GM21737 (cell line): Measurements from ENCODE around the gene ELMOD3.
A peak's percentile ranks its signal among the peaks of the same experiment; 100 is the strongest.
"Not testable (repeated sequence)": the region's sequence is repeated elsewhere in the genome, so short reads cannot be mapped to it uniquely, and the experiment has no call there.

Source experiments
- ATAC-seq: cut with Tn5 transposase; IDR thresholded peaks from one replicate; pipeline ENCODE4 v1.9.1; 2021; ENCODE audit warnings: mild to moderate bottlenecking, moderate library complexity; ENCODE audit not compliant: unreplicated experiment

The ELMOD3 gene

GRCh38 chr2:85329181-85329651, 25.4 kb upstream of the ELMOD3 start:
- ATAC-seq = no peak

GRCh38 chr2:85329701-85330100, 24.9 kb upstream of the ELMOD3 start:
- not testable (repeated sequence) for ATAC-seq

- no peak for ATAC-seq
Measured at GRCh38 chr2:85330839-85331636, 23.5 kb upstream of the ELMOD3 start.

GRCh38 chr2:85333877-85334276, 20.7 kb upstream of the ELMOD3 start:
- not testable (repeated sequence) for ATAC-seq

- ATAC-seq = no peak
Measured at GRCh38 chr2:85334928-85335327, 19.6 kb upstream of the ELMOD3 start.

GRCh38 chr2:85340034-85340892, 14.3 kb upstream of the ELMOD3 start:
- no peak for ATAC-seq

- ATAC-seq = no peak
Measured at GRCh38 chr2:85341269-85342029, 13.1 kb upstream of the ELMOD3 start.

- ATAC-seq = no peak
Measured at GRCh38 chr2:85342156-85342555, 12.4 kb upstream of the ELMOD3 start.

GRCh38 chr2:85343207-85343895, 11.2 kb upstream of the ELMOD3 start:
- ATAC-seq = not testable (repeated sequence)

- no peak for ATAC-seq
Measured at GRCh38 chr2:85344356-85344954, 10.1 kb upstream of the ELMOD3 start.

- no peak for ATAC-seq
Measured at GRCh38 chr2:85347599-85347998, 7.0 kb upstream of the ELMOD3 start.

GRCh38 chr2:85353876-85354285, 688 bp upstream of the ELMOD3 start:
- no peak for ATAC-seq

GRCh38 chr2:85355073-85355410, 473 bp downstream of the ELMOD3 start:
- ATAC-seq = peak; percentile 2

- ATAC-seq = no peak
Measured at GRCh38 chr2:85355521-85355920, 952 bp downstream of the ELMOD3 start.

- ATAC-seq = no peak
Measured at GRCh38 chr2:85356186-85356585, 1.6 kb downstream of the ELMOD3 start.

- no peak for ATAC-seq
Measured at GRCh38 chr2:85357736-85358135, 3.2 kb downstream of the ELMOD3 start.

- ATAC-seq = not testable (repeated sequence)
Measured at GRCh38 chr2:85362653-85363387, 8.3 kb downstream of the ELMOD3 start.

GRCh38 chr2:85367180-85367579, 12.6 kb downstream of the ELMOD3 start:
- no peak for ATAC-seq

GRCh38 chr2:85368921-85369320, 14.4 kb downstream of the ELMOD3 start:
- no peak for ATAC-seq
